Measurements from ENCODE around the gene DDX54.

DNA sequence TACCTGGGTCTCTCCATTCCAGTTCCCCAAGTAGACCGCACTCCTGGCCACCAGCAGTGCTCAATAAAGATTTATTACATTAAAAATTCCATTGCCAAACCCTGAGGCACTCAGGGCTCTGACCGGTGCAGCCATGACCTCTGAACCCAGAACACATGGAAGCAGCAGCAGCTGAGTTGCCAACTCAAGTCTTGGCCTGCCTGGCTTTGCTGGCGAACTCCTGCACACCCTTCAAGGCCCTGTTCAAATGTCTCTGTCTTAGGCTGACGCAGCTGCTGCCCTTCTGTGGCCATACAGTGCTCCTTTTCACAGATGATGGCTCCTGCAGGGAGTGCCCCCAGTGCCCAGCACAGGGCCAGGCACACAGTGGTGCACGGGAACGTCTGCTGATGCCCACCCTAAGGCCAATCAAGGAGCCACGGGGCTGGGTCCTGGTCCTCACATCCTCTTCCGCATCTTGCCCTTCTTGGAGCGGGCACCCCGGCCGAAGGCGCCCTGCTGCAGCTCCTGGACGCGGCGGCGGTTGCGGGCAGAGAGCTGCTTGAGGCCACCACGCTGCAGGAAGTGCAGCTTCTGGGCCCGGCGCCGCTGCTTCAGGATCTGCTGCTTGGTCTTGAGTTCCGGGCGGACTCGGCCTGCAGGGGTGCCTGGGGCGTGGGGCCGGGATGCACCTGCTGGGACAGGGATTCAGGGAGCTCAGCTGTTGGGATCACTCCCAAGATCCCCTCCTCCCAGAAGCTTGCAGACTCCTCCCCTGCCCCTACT lies 26.7 kb downstream of the DDX54 start:
- TF ChIP-seq ZNF138 (CRISPR knock-in tag; conservative IDR thresholded peaks at IDR 0.05) (no peak), ZNF121 (CRISPR knock-in tag; IDR thresholded peaks at IDR 0.05) (no peak), TEAD4 (CRISPR knock-in tag; IDR thresholded peaks at IDR 0.05) (no peak), NR3C1 (CRISPR knock-in tag; conservative IDR thresholded peaks at IDR 0.05; ENCODE audit: low read depth) (no peak)
- TF ChIP-seq, protein P1, sequence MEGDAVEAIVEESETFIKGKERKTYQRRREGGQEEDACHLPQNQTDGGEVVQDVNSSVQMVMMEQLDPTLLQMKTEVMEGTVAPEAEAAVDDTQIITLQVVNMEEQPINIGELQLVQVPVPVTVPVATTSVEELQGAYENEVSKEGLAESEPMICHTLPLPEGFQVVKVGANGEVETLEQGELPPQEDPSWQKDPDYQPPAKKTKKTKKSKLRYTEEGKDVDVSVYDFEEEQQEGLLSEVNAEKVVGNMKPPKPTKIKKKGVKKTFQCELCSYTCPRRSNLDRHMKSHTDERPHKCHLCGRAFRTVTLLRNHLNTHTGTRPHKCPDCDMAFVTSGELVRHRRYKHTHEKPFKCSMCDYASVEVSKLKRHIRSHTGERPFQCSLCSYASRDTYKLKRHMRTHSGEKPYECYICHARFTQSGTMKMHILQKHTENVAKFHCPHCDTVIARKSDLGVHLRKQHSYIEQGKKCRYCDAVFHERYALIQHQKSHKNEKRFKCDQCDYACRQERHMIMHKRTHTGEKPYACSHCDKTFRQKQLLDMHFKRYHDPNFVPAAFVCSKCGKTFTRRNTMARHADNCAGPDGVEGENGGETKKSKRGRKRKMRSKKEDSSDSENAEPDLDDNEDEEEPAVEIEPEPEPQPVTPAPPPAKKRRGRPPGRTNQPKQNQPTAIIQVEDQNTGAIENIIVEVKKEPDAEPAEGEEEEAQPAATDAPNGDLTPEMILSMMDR (IDR thresholded peaks at IDR 0.05) = no peak
- TF ChIP-seq, protein P2, sequence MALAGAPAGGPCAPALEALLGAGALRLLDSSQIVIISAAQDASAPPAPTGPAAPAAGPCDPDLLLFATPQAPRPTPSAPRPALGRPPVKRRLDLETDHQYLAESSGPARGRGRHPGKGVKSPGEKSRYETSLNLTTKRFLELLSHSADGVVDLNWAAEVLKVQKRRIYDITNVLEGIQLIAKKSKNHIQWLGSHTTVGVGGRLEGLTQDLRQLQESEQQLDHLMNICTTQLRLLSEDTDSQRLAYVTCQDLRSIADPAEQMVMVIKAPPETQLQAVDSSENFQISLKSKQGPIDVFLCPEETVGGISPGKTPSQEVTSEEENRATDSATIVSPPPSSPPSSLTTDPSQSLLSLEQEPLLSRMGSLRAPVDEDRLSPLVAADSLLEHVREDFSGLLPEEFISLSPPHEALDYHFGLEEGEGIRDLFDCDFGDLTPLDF (CRISPR knock-in tag; IDR thresholded peaks at IDR 0.05) = no peak

Data from WTC11 (cell line).